Measurements from ENCODE around the gene TENT5A.
"Not testable (repeated sequence)": the region's sequence is repeated elsewhere in the genome, so short reads cannot be mapped to it uniquely, and the experiment has no call there.

TENT5A gene

GRCh38 chr6:81749707-81750106 is 2.8 kb downstream of the TENT5A start:
- DNase-seq, result no peak

DNA sequence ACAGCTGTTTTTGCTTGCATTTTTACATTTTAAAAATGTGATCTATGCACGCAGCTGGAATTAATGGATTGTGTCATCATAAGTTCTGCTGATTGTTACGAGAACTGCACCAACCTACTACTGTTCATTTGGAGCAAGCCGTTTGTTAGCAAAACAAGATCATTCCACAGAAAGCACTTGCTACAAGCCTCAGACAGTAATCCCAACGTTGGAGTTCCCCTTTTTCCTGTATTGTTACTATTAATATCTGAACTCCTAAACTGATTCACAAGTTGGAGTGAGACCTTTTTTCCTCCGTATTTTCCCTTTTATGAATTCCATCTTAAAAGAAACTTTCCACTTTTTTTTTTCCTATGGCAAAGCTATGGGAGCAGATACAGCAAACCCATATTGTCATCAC is 3.5 kb downstream of the TENT5A start:
- no peak for DNase-seq

- DNase-seq, result no peak
Measured at GRCh38 chr6:81747327-81747726, 5.2 kb downstream of the TENT5A start.

GRCh38 chr6:81744131-81744530 is 8.3 kb downstream of the TENT5A start:
- no peak for DNase-seq

DNA sequence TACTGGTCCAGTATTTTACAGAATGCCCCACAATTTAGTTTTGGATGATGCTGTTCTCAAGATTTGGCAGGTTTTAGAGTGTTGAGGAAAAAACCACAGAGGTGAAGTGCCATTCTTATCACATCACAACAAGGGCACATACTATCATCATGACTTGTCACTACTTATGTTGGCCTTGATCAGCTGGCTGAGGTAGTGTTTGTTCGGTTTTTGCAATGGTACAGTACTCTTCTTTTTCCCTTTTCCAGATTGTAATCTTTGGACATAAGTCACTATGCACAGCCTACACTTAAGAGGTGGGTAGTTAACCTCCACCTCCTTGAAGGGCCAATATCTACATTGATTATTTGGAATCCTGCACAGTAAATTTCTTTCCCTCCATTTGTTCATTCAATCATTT is 8.8 kb downstream of the TENT5A start:
- DNase-seq, result no peak

DNA sequence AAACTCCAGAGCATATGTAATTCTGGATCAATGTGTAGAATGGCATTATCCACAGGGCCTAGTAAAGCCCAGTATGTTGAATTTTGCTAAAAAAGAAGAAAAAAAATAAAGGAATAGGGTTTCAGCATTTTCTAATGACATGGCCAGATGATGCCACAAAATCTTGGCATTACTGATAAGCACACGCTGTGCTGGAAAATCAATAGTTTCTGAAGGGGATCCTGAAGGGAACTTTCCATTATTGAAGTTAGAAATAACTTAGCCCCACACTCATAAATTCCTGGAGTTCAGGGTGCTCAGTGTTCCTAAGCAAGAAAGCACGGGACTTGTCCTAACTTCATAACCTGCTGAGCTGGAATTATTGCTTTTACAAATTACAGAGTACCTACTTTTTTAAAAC is 10.8 kb downstream of the TENT5A start:
- no peak for DNase-seq

- DNase-seq, result not testable (repeated sequence)
Measured at GRCh38 chr6:81740591-81740990, 11.9 kb downstream of the TENT5A start.

- no peak for DNase-seq
Measured at GRCh38 chr6:81739230-81740195, 13.0 kb downstream of the TENT5A start.

DNA sequence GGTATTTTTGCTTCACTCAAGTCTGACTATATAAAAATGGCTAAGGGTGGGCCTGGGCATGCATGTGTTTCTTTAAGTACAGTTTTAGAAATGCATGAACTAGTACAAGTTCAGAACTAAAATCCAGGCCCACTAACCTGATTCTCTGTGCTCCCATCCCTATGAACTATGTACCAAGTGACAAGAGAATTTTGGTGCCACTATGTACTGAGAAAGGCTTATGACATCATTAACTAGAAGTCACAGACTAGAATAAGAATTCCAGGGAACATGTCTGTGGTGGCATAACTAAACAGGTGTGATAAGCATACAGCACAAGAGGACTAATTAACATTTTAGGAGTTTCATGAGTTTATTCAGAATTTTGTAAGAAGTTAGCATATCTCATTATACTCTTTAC is 16.1 kb downstream of the TENT5A start:
- DNase-seq, result no peak

GRCh38 chr6:81735756-81736380 is 16.6 kb downstream of the TENT5A start:
- DNase-seq, result no peak

DNA sequence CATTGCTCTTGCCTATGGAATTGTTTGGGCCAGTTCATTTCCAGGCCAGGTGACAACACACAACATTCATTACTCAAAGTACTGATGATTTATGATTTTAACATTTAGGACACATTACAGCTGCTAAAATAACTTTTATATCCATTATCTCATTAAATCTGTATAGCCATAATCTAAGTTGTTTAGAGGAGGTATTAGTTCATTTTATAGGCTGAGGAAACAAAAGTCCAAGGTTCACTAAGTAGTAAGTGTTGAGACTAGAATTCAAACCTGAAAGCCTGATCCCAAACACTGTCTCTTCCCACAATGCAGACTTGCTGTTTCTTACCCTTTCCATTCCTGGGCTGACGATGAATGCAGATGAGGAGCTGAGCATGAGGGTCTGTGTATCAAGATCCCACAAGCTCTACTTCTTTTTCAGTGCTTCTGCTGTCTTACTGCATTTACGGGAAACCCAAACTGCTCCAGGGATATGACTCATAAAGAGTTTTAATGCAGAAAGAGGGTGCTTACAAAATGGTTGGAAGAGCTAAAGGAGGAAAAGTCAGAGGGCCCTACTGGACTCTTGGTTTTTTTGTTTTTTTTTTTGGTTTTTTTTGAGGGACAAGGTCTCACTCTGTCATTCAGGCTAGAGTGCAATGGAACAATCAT is 17.9 kb downstream of the TENT5A start:
- no peak for DNase-seq

- no peak for DNase-seq
Measured at GRCh38 chr6:81734081-81734480, 18.4 kb downstream of the TENT5A start.

- no peak for DNase-seq
Measured at GRCh38 chr6:81731814-81732213, 20.7 kb downstream of the TENT5A start.

DNA sequence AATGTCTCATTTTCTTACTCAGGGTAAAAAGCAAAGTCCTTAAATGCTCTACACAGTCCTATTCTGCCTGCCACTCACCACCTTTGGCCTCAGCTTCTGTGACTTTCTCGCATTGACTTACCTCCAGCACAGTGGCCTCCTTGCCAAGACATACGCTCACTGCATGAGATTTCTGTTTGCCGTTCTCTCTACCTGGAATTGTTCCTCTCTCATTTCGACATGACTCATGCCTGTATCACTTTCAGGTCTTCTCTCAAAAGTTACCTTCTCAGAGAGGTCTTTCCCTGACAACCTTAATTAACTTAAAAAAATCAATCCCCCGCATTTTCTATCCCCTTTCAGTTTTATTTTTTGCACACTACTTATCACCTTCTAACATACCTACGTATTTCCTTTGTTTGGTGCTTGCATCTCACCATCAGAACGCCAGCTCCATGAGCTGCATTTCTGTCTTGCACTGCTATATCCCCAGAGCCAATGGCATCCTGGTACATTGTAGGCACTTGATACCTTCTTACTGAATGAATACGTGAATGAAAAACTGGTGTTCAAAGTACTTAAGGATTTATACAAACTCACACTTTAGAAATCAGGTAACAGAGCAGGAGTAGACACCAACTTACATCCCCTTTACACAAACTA is 24.5 kb downstream of the TENT5A start:
- no peak for DNase-seq

- no peak for DNase-seq
Measured at GRCh38 chr6:81725127-81725526, 27.4 kb downstream of the TENT5A start.

GRCh38 chr6:81722506-81723223 is 29.8 kb downstream of the TENT5A start:
- no peak for DNase-seq

- DNase-seq, result no peak
Measured at GRCh38 chr6:81720427-81720826, 32.1 kb downstream of the TENT5A start.

DNA sequence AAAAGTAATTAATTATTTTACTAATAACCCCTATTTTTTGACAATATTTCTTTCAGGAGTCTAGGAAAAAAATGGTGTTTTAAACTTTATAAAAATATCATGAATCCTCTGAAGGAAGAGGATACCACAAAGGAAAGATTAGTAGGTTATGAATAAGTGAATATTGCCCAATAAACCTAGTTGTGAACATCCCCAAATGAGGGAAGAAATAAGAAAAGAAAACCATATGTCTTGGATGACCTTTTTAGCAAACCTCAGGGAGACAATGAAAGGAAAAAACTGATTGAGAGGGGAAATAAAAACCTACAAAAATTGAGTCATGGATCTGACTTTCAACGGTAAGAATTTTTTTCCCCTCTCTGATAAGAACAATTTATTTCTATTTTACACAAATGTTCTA is 34.4 kb downstream of the TENT5A start:
- DNase-seq, result no peak

DNA sequence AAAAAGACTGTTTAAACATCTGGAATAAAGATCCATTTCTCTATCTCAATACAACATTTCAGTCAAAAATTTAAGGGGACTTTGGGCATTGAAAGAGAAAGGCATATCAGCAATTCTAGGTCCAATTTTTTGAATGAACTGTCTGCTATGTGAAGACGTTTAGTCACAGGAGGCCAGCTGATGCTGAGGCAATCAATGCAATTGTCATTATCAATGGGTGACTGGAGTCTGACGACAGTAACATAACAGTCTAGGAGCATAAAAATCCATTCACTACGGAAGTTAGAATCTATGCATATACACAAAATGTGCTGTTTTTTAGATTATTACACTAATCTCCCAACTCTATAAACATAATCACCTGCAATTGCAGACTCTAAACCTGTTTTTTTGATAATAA is 37.8 kb downstream of the TENT5A start:
- DNase-seq, result no peak

DNA sequence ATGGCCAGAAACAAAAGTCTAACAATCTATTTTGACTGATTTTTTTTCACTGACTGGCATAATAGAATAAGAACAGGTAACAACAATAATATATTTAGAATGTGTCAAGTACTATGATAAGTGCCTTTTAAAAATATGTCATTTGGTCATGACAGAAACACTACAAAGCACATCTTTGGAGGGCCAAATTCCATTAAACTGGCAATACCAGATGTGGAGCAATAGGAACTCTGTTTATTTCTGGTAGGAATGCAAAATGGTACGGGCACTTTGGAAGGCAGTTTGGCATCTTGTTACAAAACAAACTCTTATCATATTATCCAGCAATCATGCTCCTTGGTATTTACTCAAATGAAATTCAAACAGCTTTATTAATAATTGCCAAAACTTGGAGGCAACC is 39.3 kb downstream of the TENT5A start:
- DNase-seq, result no peak

GRCh38 chr6:81708113-81708699 is 44.3 kb downstream of the TENT5A start:
- DNase-seq, result no peak

DNA sequence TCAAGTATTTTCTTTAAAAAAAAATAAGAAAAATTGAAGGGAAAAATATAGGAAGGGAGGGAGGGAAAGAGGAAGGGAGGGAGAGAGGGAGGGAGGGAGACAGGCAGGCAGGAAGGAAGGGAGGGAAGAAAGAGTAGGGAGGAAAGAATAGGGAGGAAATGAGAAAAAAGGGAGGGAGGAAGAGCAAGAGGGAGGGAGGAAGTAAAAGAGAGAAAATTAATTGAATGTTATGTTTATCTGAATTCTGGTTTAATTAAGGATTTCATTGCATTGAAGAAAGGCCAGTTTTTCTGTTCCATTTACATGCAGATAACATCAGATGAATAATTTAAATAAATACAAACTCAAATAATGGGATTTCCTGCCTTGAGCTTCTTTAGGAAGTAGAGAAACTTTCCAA is 47.8 kb downstream of the TENT5A start:
- DNase-seq, result no peak

Data from DMS153 (cell line).